Activated naive CD8-positive, alpha-beta T cell (primary cell): Measurements from ENCODE around the gene ROBO2.

Source experiments
- H3K27ac Mint-ChIP-seq: one replicate; pipeline ENCODE4 v1.8.0; 2021; ENCODE audit warnings: mixed read lengths
- H3K27me3 Mint-ChIP-seq: one replicate; pipeline ENCODE4 v1.8.0; 2021; ENCODE audit warnings: mixed read lengths
- H3K36me3 Mint-ChIP-seq: one replicate; pipeline ENCODE4 v1.8.0; 2021; ENCODE audit warnings: mixed read lengths
- H3K4me1 Mint-ChIP-seq: one replicate; pipeline ENCODE4 v1.8.0; 2021; ENCODE audit warnings: low read depth, mixed read lengths
- H3K4me3 Mint-ChIP-seq: one replicate; pipeline ENCODE4 v1.8.0; 2021; ENCODE audit warnings: mild to moderate bottlenecking, mixed read lengths
- H3K9me3 Mint-ChIP-seq: one replicate; pipeline ENCODE4 v1.8.0; 2021; ENCODE audit warnings: low read depth, mixed read lengths

Gene ROBO2

GRCh38 chr3:77427528-77427927 is 387.6 kb downstream of the ROBO2 start:
- Mint-ChIP-seq H3K27me3 (no peaks in the 10 kb centered on the region), H3K27ac (no peak overlapping the region), H3K4me1 (no peaks in the 10 kb centered on the region), H3K36me3 (no peaks in the 10 kb centered on the region), H3K4me3 (no peak overlapping the region), H3K9me3 (peaks cover 11% of the 10 kb centered on the region)

DNA sequence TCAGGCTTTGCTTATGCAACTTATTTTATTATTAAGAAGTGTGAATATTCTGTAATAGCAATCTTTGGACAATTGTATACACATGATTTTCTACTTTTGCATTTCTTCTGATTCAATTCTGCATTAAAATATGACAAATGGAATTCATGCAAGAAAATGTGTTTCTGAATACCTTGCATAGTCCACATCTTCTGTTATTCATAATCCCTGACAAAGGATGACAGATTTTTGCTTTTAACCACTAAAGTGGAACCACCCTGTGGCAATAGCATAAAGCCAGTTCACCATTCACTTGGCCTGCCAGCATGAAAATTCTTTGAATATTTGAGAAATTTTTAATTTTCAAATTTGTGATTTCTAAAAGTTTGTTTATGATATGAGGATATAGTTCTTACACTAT is 397.0 kb downstream of the ROBO2 start:
- H3K27me3 Mint-ChIP-seq, result no peaks in the 10 kb centered on the region
- H3K9me3 Mint-ChIP-seq, result peaks cover 7% of the 10 kb centered on the region
- H3K4me3 Mint-ChIP-seq, result no peak overlapping the region
- H3K4me1 Mint-ChIP-seq, result no peaks in the 10 kb centered on the region
- no peak overlapping the region for H3K27ac Mint-ChIP-seq
- H3K36me3 Mint-ChIP-seq, result no peaks in the 10 kb centered on the region

DNA sequence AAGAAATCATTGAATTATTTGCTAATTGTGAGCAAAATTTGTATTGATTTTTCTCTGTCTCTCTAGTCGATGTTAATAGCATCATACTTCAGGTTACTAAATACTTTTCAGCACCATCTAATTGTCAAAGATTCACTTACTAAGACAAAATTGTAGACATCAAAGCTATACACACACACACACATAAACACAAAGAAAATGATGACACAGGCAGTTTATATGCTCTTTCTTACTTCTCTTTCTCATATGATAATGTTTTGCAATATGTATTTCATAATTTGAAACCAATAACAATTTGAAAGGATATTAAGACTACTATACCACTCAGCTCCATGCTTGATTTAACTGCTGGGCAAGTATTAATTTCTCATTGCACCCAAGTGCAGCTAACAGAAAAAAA is 406.2 kb downstream of the ROBO2 start:
- Mint-ChIP-seq H3K4me1 (no peaks in the 10 kb centered on the region), H3K4me3 (no peak overlapping the region), H3K9me3 (peaks cover 3% of the 10 kb centered on the region), H3K36me3 (no peaks in the 10 kb centered on the region), H3K27me3 (no peaks in the 10 kb centered on the region), H3K27ac (no peak overlapping the region)

DNA sequence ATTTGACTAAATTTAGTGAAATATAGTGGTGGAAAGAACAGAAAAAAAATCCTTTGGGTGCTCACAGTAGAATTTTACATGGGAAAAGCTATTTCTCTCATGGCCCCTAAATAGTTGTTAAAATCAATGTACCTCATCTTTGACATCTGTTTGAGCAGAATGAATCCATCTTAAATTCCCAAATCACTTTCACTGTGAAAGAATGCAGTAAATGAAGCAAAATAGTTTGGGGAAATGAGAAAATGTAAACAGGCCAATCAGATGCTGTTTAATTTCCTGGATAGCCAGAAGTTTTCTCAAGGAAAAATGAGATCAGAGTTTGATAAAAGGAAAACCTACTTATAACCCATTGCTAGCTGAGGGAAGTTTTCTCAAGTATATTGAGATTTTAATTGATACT is 406.9 kb downstream of the ROBO2 start:
- Mint-ChIP-seq H3K9me3 (peaks cover 3% of the 10 kb centered on the region), H3K27me3 (no peaks in the 10 kb centered on the region), H3K4me1 (no peaks in the 10 kb centered on the region), H3K27ac (no peak overlapping the region), H3K4me3 (no peak overlapping the region), H3K36me3 (no peaks in the 10 kb centered on the region)

GRCh38 chr3:77449459-77450350 is 409.8 kb downstream of the ROBO2 start:
- Mint-ChIP-seq H3K27ac (no peak overlapping the region), H3K9me3 (peaks cover 3% of the 10 kb centered on the region), H3K4me1 (no peaks in the 10 kb centered on the region)

DNA sequence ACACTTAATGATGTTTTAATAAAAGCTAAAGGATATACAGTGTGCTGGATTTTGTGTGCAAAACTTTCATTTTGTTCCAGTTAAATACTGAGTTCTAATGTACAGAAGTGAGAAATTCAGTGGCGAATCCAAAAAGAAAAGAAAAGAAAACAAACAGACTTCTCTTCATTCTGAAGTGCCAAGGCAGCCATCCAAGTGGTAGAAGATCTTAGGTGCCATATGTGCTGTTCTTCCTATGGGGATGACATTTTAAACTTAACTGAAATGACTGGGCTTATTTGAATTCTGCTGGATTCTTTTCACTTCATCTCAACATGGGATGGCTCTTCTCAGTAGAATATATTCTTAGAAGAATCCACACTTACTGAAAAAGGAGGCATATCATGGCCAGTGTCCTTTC is 416.5 kb downstream of the ROBO2 start:
- H3K27me3 Mint-ChIP-seq, result no peaks in the 10 kb centered on the region
- no peaks in the 10 kb centered on the region for H3K36me3 Mint-ChIP-seq
- peaks cover 10% of the 10 kb centered on the region for H3K9me3 Mint-ChIP-seq
- no peak overlapping the region for H3K4me3 Mint-ChIP-seq
- no peaks in the 10 kb centered on the region for H3K4me1 Mint-ChIP-seq
- H3K27ac Mint-ChIP-seq, result no peak overlapping the region

More at GRCh38 chr3:77449459-77450350, 409.8 kb downstream of the ROBO2 start:
- Mint-ChIP-seq H3K4me3 (no peak overlapping the region), H3K27me3 (no peaks in the 10 kb centered on the region), H3K36me3 (no peaks in the 10 kb centered on the region)

DNA sequence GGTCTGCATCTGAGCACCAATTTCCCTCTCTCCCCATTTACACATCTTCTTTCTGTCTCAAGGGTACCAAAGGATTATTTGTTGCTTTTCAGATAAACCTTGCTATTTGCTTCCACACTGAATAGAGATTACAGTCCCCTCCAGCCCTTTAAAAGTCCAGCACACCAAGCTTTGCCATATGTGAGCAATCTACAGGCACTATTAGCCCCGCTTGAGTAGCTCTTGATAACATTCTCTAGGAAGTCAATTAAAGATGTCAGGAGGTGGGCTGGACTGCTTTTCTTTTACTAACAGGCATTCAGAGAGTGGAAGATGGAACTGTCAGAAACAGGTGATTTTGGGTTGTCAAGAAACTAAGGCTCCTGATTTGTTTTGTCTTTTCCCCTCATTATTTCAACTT is 417.0 kb downstream of the ROBO2 start:
- Mint-ChIP-seq H3K27ac (no peak overlapping the region), H3K27me3 (no peaks in the 10 kb centered on the region), H3K9me3 (peaks cover 10% of the 10 kb centered on the region), H3K4me1 (no peaks in the 10 kb centered on the region), H3K36me3 (no peaks in the 10 kb centered on the region), H3K4me3 (no peak overlapping the region)

DNA sequence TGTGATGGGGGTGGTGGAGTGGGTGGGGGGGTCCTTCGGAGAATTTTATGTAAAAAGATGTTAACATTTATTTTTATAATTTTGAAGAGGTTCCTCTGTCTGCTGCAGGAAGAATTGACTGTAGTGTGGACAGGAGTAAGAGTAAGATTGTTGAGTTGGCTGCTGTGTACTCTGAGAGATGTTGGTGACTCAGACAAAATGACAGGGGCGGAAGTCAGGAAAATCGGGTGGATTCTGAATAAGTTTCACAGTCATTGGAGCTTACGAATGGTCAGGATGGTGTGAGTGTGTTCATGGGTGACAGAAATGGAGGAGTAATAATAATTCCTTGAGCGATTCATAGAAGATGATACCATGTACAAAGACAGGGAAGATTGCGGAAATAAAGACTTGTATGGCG is 420.0 kb downstream of the ROBO2 start:
- H3K9me3 Mint-ChIP-seq, result peaks cover 10% of the 10 kb centered on the region
- no peaks in the 10 kb centered on the region for H3K27me3 Mint-ChIP-seq
- no peaks in the 10 kb centered on the region for H3K4me1 Mint-ChIP-seq
- no peak overlapping the region for H3K4me3 Mint-ChIP-seq
- H3K27ac Mint-ChIP-seq, result no peak overlapping the region
- no peaks in the 10 kb centered on the region for H3K36me3 Mint-ChIP-seq

GRCh38 chr3:77460326-77460725 is 420.4 kb downstream of the ROBO2 start:
- peaks cover 10% of the 10 kb centered on the region for H3K9me3 Mint-ChIP-seq
- no peaks in the 10 kb centered on the region for H3K27me3 Mint-ChIP-seq
- H3K4me1 Mint-ChIP-seq, result no peaks in the 10 kb centered on the region
- no peak overlapping the region for H3K27ac Mint-ChIP-seq
- H3K36me3 Mint-ChIP-seq, result no peaks in the 10 kb centered on the region
- H3K4me3 Mint-ChIP-seq, result no peak overlapping the region

DNA sequence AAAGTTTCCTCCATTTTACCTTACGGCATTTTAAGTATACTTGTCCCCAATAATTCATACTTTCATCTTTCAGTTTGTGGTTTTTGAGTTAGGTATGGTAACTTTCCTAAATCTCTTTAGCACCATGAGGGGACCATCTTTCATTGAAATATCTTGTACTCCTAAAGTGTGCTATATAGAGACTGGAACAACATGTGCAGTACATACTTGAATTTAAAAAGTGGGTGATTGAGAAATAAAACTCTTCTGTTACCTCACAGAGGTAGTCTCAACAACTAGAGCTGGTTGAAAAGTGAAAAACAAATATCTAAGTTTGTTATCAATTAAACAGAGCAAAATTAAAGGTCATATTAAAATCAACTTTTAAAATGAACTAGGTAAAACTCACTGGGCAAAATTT is 423.1 kb downstream of the ROBO2 start:
- H3K4me1 Mint-ChIP-seq, result no peaks in the 10 kb centered on the region
- no peak overlapping the region for H3K4me3 Mint-ChIP-seq
- H3K27ac Mint-ChIP-seq, result no peak overlapping the region
- no peaks in the 10 kb centered on the region for H3K36me3 Mint-ChIP-seq
- H3K9me3 Mint-ChIP-seq, result peaks cover 20% of the 10 kb centered on the region
- H3K27me3 Mint-ChIP-seq, result no peaks in the 10 kb centered on the region

DNA sequence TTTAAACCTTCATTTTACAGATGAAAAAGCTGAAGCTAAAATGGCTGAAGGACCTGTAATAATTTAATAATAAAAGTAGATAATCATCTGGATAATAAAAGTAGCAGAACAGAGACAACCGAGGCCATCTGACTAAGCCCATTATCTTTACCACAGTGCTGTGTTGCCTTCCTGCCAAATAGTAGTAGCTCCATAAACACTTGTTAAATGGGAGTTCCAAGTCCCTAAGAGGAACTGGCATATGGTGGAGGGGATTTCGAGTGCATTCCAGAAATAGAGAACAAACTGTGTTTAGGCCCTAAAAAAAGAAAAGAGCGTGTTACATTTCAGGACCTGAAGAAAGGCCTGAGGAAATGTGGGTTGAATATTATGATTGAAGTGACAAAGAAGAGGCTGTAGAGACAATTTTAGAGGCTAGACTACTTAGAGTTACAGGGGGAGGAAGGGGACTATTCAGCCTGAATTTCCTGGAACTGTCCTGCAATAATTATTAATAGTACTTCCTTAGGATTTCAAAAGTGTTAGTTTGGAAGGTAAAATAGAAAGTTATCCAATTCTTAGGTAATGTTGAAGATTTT is 424.3 kb downstream of the ROBO2 start:
- Mint-ChIP-seq H3K4me1 (no peaks in the 10 kb centered on the region), H3K9me3 (peaks cover 20% of the 10 kb centered on the region), H3K27me3 (no peaks in the 10 kb centered on the region), H3K4me3 (no peak overlapping the region), H3K36me3 (no peaks in the 10 kb centered on the region), H3K27ac (no peak overlapping the region)

DNA sequence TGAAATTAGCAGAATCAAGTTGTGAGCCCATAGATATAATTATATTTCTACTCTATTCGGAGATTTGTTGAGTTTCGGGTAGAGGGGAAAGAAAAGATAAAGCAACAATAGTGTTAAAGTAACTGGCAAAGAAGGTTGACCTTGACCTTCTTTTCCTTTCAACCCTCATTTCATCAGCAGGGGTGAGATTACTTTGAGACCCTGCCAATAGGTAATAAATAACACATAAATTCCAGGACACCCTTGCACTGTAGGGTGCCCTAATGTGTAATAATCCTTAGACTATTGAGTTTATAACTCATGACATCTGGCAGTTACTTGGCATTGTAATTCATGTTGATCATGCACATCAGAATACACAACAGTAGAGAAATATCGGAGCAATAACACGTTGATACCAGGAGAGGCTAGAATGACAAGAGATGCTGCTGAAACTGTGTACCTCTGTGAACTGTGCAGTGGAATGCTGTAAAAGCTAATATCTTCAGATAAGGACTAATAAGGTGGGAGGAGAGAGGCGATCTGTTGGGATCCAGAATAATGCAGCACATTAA is 426.7 kb downstream of the ROBO2 start:
- Mint-ChIP-seq H3K9me3 (peaks cover 10% of the 10 kb centered on the region), H3K36me3 (no peaks in the 10 kb centered on the region), H3K4me3 (no peak overlapping the region), H3K27me3 (no peaks in the 10 kb centered on the region), H3K27ac (no peak overlapping the region), H3K4me1 (no peaks in the 10 kb centered on the region)

- no peak overlapping the region for H3K27ac Mint-ChIP-seq
- no peaks in the 10 kb centered on the region for H3K27me3 Mint-ChIP-seq
- H3K9me3 Mint-ChIP-seq, result peaks cover 12% of the 10 kb centered on the region
- H3K4me3 Mint-ChIP-seq, result no peak overlapping the region
- no peaks in the 10 kb centered on the region for H3K36me3 Mint-ChIP-seq
- H3K4me1 Mint-ChIP-seq, result no peaks in the 10 kb centered on the region
Measured at GRCh38 chr3:77467702-77468625, 428.1 kb downstream of the ROBO2 start.

- Mint-ChIP-seq H3K9me3 (peaks cover 14% of the 10 kb centered on the region), H3K27ac (no peak overlapping the region), H3K27me3 (no peaks in the 10 kb centered on the region), H3K4me1 (no peaks in the 10 kb centered on the region), H3K36me3 (no peaks in the 10 kb centered on the region), H3K4me3 (no peak overlapping the region)
Measured at GRCh38 chr3:77468626-77469020, 428.7 kb downstream of the ROBO2 start.

GRCh38 chr3:77475507-77475906 is 435.6 kb downstream of the ROBO2 start:
- Mint-ChIP-seq H3K36me3 (no peaks in the 10 kb centered on the region), H3K27ac (no peak overlapping the region), H3K9me3 (peaks cover 9% of the 10 kb centered on the region), H3K4me1 (no peaks in the 10 kb centered on the region), H3K27me3 (no peaks in the 10 kb centered on the region), H3K4me3 (no peak overlapping the region)
